GM18517 (cell line): Measurements from ENCODE around the gene MRE11.

Experiments used
- ATAC-seq: cut with Tn5 transposase; IDR thresholded peaks from one replicate; pipeline ENCODE4 v1.9.1; 2021; ENCODE audit warnings: mild to moderate bottlenecking, moderate library complexity; ENCODE audit not compliant: unreplicated experiment

Gene MRE11

DNA sequence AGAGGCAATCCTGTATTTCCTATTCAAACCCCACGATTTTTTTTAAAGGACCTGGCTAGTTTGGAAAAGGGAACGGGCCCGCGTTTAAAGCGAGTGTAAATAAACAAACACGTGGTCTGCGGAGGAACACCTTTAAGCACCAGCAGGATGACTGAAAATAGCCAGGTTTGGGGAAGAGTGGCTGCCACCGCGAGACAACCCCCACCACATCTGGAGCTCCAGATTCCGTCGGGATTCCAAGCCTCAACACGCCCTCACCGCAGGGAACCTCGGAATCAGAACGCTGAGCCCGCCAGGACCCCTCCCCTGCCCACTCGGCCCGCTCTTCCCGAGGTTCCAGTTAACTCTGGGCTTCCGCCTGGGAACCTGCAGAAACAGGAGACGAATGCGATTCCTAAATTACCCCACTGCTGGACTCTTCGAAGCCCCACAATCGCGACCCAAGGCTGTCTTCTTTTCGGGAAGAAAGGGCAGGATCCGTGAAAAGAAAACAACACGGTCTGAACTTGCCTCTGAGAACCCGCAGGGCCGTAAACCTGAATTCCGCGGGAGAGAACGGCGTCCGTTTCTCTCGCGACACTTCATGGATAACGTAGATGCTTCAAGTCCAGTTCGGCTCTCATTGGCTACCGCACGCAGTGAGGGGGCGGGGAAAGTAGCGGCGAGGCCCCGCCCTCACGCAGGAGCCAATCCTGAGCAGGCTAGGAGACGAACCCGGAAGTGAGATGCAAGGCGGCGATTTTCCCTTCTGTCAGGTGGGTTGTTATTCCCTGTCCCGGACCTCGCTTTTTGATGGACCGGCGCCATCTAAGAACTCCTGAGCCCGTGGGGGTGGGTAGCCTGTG is at the start of gene MRE11, which contains the start of gene ANKRD49:
Gene MRE11, minus strand, starts transcription at position 564 of the 845 bp plus-strand sequence. CDS start 1,043 bp downstream, outside the sequence.
Gene ANKRD49, plus strand, starts transcription at position 704 of the 845 bp plus-strand sequence. CDS start 2,710 bp downstream, outside the sequence.
- ATAC-seq: peak; percentile 99

GRCh38 chr11:94539420-94539819 is 45.8 kb upstream of the MRE11 start:
- ATAC-seq: no peak

- ATAC-seq: no peak
Observed at GRCh38 chr11:94537031-94537600, 43.5 kb upstream of the MRE11 start.

DNA sequence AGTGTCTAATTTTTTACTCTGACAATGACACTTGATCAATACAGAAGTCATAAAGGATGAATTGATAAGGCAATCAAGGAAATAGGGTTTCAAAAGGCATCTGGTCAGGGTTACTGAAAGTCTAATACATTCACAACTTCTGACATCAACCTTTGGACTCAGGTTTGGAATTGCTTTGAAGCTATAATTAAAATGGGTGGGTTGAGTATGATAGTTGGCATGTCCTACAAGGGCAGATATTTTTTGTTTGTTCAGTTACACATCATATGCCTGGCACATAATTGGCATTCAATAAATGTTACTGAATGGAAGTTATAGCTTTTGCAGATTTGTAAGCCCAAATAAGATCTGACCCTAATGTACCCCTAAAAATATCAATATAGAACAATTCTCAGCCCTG is 42.7 kb upstream of the MRE11 start:
- ATAC-seq: no peak

- ATAC-seq: no peak
Observed at GRCh38 chr11:94533696-94534630, 40.3 kb upstream of the MRE11 start.

- ATAC-seq: no peak
Observed at GRCh38 chr11:94533206-94533605, 39.6 kb upstream of the MRE11 start.

GRCh38 chr11:94532211-94532610 is 38.6 kb upstream of the MRE11 start:
- no peak for ATAC-seq

GRCh38 chr11:94528551-94528950 is 34.9 kb upstream of the MRE11 start:
- ATAC-seq: no peak

DNA sequence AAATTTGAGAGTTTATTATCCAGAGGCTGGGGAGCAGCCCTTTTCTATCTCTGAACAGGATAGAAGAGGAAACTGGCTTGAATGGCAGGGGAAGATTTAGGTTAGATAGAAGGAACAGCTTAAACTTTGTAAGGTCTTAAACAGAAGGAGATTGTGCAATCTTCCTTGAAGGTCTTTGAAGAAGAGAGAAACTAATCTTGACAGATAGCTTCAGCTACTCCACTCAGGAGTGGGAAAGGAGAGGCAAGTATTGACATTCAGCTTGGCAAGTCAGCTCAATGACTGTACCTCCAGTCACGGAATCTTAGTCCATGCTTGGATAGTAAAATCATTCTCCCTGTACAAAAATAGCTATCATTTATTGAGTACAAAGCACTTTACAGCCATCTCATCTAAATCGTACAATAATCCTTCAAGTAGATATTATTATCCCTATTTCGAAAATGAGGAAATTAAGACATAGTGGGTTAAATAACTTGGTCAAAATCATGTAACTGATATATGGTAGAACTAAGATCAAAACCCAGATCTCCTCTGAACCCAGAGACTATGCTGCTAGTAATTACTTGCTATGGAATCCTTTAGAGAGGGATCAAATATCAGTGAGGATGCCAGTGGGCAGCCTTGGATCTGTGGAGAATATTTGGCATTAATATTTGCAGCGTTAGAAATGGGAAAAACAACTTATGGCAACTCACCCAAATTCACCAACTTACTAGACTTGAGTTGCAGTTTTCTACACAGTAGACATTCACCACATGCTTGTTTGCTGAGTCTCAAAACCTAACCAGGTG is 33.2 kb upstream of the MRE11 start:
- ATAC-seq: no peak

DNA sequence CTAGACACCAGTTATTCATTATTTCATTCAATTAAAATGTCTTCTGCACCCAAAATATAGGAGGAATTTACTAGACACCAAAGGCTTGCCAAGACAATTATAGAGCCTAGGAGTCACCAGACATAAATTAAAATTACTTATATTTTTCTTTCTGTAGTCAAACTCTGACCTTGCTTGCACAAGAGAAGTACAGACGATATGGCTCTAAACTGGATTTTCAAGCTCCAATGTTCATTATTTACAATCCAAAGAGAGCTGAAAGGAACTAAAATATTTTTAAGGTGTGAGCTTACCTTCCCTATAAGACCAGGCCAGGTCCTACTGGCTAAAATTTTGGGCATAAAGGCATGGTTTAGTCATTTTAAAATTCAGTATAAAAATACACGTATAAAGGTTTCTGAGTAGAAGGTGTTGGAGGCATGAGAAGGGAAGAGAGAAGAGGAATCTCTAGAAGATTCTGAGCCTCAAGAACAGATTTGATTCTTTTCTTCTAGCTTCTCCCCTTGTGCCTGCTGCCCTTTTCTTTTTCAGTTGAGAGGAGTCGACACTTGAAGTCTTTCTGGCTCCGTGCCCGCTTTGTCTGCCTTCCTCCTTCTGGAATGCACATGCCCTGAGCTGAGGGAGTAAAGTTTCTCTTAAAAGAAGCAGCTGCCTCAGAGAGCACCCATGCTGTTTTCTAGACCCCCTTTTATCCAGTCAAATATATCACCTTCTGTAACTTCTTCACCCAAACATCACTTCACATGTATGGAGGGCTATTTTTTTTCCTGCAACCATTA is 32.1 kb upstream of the MRE11 start:
- ATAC-seq: no peak

GRCh38 chr11:94524341-94524740 is 30.7 kb upstream of the MRE11 start:
- ATAC-seq: no peak

DNA sequence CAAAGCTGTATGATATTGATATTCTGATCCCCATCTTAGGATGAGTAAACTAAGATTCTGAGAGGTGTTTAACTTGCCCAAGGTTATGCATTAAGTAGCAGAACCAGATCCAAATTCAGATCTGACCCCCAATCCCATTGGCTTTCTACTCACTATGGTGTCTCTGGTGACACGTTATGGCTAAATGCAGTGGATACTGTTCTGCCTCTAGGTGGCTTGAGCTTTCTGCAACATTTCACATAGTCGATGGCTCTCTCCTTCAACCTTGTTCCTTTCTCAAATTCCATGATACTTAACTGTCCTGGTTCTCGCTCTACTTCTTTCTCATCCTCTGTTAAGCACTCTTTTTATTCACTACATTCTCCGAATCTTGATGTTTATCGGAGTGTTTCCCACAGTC is 28.0 kb upstream of the MRE11 start:
- ATAC-seq: peak; percentile 66

GRCh38 chr11:94519478-94520084 is 25.9 kb upstream of the MRE11 start:
- peak; percentile 52 for ATAC-seq

- ATAC-seq: no peak
Observed at GRCh38 chr11:94518300-94518699, 24.7 kb upstream of the MRE11 start.

DNA sequence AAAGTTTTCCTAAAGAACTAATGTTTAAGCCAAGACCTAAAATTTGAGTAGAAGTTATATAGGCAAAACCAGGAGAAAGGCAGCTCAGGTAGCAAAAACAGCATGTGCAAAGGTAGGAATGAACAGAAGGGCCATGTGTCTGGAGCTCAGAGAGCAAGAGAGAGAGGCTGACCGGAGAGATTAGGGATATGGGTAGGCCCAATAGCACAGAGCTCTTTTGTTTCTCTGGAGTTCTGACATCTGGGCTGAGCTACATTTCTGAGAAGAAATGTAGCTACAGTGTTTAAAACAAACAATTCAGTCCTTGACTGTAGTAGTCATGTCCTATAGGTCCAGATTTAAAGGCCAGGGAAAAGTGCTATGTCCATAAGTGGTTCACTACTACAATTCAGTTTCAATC is 23.1 kb upstream of the MRE11 start:
- ATAC-seq: no peak

- no peak for ATAC-seq
Observed at GRCh38 chr11:94515398-94515797, 21.8 kb upstream of the MRE11 start.

DNA sequence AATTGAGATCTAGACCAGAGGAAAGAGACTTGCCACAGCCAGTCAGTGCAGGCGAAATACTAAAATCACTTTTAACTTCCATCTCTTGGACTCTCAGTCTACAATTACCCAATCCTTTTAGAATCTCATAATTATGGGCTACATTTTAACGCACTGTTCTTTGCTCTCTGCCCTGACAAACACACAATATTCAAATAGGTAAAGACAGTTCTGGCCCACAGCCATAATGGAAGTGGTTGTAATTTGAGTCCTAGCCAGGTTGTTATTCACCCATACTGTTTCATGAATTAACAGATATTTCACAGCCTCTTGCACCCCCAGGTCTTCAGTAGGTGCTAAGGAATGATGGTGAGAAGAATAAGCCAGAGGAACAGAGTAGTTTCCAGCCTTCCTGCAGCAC is 19.4 kb upstream of the MRE11 start:
- ATAC-seq: no peak

GRCh38 chr11:94511932-94512781 is 18.5 kb upstream of the MRE11 start, which contains the start of gene C11orf97:
Gene C11orf97, plus strand, starts transcription at chr11:94512461. Its CDS starts 68 bp downstream, at chr11:94512529.
- ATAC-seq: peak; percentile 74
